EL (cell line): ENCODE results near the gene SLC38A3.

Source experiments
- DNase-seq: peaks from one replicate; pipeline ENCODE4 v3.0.0-alpha.2; 2016

The SLC38A3 gene

GRCh38 chr3:50204804-50205412 lies at the start of gene SLC38A3:
Gene SLC38A3, plus strand, starts transcription at chr3:50205271. Its CDS starts 8,929 bp downstream, at chr3:50214200.
- no peak for DNase-seq

- DNase-seq, result no peak
Observed at GRCh38 chr3:50155491-50155878, 49.6 kb upstream of the SLC38A3 start.

DNA sequence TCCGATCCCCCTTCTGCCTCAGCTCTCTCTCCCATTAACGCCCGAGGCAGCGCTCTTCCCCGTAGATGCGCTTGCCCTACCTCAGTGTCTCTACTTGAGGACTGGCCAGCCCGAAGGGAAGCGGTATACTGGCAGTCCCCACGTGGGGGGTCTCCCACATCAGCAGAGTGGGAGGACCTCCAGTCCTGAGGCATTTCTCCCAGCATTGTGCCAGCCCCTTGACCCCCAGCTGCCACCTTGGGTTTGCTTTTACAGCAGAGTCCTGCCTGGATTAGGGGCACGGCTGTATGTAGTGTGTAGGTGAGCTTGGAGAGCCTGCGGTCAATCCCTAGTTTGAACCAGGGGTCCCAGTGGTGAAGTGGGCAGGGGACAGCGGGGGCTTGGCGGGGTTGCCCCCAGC lies 49.2 kb upstream of the SLC38A3 start:
- no peak for DNase-seq

- no peak for DNase-seq
Observed at GRCh38 chr3:50156549-50157493, 48.2 kb upstream of the SLC38A3 start.

- DNase-seq, result no peak
Observed at GRCh38 chr3:50157827-50158529, 47.1 kb upstream of the SLC38A3 start.

- no peak for DNase-seq
Observed at GRCh38 chr3:50158530-50159146, 46.4 kb upstream of the SLC38A3 start.

GRCh38 chr3:50160561-50160983 lies 44.5 kb upstream of the SLC38A3 start:
- DNase-seq, result no peak

DNA sequence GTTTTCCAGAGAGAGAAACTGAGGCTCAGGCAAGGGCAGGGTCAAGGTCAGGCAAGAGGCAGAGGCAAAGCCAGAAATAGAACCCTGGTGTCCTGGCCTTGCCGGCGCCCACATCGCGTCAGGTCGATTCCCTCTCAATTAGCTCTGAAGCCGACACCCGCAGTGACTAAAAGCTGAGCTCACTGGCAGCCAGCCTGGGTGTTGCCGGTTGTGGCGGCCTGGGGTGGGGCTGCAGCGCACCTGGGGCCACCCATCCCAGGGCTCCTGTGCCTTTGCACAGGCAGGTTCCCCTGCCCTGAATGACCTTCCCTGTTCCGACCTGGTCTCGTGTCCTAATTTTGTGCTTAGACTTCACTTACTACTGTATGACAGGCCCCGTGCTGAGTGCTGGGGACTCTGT lies 43.8 kb upstream of the SLC38A3 start:
- no peak for DNase-seq

DNA sequence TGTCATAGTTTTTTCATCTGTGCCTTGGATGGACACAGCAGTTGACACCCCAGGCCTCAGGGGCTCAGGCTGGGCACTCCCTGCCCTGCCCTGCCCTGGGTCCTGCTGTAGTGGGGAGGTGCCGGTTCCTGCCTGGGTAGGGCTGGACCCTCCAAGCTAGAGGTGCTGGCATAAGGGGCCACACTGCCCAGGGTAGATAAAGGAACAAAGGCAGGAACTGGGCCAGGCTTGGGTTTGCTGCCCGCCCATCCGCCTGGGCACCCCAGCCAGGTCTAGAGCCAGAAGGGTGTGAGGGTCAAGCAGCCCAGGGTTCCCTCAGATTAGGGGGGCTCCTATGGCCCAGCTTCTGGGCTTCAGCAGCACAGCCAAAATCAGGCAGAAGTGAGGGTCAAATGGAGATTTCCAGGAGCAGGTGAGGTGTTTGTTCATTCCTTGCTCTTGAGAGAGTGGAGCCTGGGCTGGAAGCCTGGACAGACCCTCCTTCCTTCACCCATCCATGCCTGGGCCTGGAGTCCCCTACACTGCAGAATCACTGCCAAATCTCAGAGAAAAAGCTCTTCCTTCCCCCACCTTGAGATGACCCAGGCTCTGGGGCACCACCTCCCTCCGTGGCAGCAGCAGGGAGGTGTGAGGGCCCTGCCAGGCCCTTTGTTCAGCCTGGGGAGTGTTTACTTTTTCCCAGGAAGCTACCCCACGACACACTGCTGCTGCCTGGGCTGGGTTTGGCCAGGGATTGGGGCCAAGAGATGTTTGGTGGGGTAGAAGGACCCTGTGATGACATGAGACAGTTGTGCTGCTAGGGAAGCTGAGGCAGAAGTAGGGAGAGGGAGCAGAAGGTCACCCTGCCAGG lies 42.8 kb upstream of the SLC38A3 start:
- no peak for DNase-seq

GRCh38 chr3:50163572-50164455 lies 41.3 kb upstream of the SLC38A3 start:
- peak; percentile 98 for DNase-seq

DNA sequence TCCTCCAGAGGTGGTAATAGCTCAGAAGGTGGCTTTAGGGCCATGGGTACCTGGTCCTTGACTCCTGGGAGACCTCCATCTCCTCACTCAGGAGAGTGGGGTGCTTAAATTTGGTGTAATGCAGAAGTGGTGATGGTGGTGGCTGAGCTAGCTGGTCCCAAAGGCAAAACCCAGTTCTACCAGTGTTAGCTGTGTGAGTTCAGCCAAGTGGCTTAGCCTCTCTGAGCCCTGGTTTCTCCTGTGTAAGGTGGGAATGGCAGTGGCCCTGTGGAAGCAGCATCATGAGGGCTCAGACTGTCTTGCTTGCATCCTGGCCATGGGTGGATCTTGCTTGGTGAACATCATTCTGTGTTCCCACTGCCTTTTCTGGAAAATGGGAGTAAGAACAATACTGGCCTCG lies 40.6 kb upstream of the SLC38A3 start:
- no peak for DNase-seq

GRCh38 chr3:50164984-50165909 lies 39.8 kb upstream of the SLC38A3 start:
- peak; percentile 74 for DNase-seq

DNA sequence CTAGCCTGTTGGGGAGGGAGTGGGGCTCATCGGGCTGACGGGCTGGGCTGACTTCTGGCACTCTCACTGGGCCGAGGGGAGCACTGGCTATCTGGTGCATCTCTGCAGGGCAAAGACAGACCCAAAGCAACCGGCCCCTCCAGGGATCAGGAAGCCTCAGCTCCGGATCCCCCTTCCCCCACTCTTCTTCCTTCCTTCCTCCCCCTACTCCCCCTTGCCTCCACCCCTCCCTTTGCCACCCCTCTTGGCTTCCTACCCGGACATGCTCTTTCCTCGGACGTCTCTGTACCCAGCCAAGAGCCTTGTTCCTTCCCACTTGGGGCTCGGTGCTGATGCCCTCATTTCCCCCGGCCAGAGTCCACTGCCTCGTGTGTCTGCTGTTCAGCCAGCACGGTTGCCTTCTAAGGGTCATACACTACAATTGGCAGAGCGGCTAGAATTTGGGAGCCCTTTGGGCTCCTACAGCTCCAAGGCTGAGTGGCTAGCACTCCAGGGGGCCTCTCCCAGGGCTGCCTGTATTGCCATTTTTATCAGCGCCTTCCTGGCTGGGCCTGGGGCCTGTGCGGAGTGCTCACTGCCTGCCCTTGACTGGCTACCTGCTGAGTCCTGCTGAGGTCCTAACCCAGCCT lies 39.0 kb upstream of the SLC38A3 start:
- no peak for DNase-seq

GRCh38 chr3:50166620-50167019 lies 38.5 kb upstream of the SLC38A3 start:
- no peak for DNase-seq

DNA sequence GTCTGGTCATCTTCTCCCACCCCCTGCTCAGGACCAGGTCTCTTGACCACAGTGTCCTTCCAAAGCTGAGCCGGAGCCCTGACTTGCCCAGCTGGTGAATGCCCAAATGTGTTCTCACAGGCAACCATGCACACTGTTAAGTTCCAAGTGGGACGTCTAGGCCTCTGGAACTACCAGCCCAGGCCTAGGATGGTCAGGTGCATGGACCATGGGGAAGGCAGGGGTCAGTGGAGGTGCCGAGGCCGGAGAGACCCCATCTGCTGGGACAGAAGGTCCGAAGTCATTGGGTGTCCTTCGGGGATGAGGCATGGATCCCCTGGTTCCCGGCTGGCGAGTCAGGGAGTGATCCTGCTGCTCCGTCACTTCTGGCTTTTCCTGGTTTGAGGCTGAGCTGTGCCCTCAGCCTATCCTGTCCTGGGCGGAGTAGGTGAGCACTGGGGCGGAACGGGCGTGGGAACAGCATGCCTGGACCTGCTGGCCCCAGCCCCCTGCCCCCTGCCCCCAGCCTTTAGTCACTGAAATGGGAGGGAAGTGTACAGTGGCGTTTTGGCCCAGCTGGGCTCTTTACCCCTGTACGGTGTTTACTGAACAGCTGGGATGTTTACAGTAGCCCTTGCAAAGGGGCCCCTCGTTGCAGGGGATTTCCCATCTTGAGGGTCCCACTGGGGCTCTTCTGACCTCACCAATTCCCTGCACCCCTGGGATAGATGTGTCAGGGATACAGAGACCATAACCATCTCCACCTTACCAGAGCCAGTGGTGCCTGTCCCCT lies 37.8 kb upstream of the SLC38A3 start:
- no peak for DNase-seq

GRCh38 chr3:50167841-50168209 lies 37.2 kb upstream of the SLC38A3 start:
- no peak for DNase-seq

GRCh38 chr3:50168388-50168787 lies 36.7 kb upstream of the SLC38A3 start:
- no peak for DNase-seq

DNA sequence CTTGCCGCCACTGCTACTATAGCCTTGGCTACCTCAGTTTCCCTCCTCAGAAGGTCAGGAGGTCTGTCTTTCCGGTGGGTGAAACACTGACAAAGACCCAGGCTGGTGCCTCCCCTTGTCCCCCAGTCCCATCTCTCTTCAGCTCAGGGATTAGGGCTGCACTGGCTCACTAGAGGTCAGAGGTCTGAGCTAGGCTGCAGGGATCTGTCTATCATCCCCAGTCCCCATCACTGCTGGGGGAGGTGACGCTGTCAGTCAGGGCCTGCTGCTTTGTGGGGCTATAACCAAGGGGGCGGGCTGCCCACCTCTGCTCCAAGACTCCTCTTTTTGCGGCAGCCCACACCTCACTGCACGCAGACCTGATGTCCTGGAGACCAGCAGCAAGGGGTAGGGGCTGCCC lies 36.3 kb upstream of the SLC38A3 start:
- no peak for DNase-seq
